22Rv1 (cell line): ENCODE measurements around the gene CFAP70.

Source experiments
- CTCF ChIP-seq: fragments of 450-650 bp; IDR thresholded peaks from 2 replicates; pipeline ENCODE4 v1.5.1; 2017; ENCODE audit warnings: mild to moderate bottlenecking
- ZFX ChIP-seq: fragments of 450-650 bp; IDR thresholded peaks from 2 replicates; pipeline ENCODE4 v1.6.1; 2017; ENCODE audit warnings: antibody characterized with exemption, borderline replicate concordance

DNA sequence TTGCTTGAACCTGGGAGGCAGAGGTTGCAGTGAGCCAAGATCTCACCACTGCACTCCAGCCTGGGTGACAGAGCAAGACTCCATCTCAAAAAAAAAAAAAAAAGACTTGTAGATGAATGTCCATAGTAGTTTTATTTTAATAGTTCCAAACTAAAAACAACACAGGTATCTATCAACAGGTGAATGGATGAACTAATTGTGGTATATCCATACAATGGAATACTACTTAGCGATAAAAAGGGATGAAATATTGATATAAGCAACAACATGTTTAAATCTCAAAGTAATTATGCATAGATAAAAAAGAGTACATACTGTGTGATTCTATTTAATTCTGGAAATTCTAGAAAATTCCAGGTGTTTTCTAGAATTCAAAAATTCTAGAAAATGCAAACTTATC lies 68.7 kb downstream of the CFAP70 start:
- no peak for TF ChIP-seq CTCF
- TF ChIP-seq ZFX: no peak
